Activated CD4-positive, alpha-beta T cell treated with anti-CD3 and anti-CD28 coated beads, Interleukin-2, Interleukin-4, amounts not matched to agents 100 ng/mL and 50 ng/mL, durations not matched to agents 16 hours and 8 hours (primary cell): Measurements from ENCODE around the gene SSH3.

Source experiments
- DNase-seq: peaks from one replicate; pipeline ENCODE4 v3.0.0-alpha.2; 2020; ENCODE audit warnings: low spot score

SSH3 gene

GRCh38 chr11:67293090-67293489 is 10.2 kb upstream of the SSH3 start:
- no peak for DNase-seq

GRCh38 chr11:67295846-67296245 is 7.5 kb upstream of the SSH3 start:
- DNase-seq, result no peak

GRCh38 chr11:67298786-67299185 is 4.5 kb upstream of the SSH3 start:
- DNase-seq, result no peak

GRCh38 chr11:67299471-67300191 is 3.7 kb upstream of the SSH3 start:
- no peak for DNase-seq

GRCh38 chr11:67300256-67300755 is 3.0 kb upstream of the SSH3 start:
- DNase-seq, result no peak

- no peak for DNase-seq
Measured at GRCh38 chr11:67300756-67301312, 2.5 kb upstream of the SSH3 start.

- DNase-seq, result no peak
Measured at GRCh38 chr11:67301313-67301921, 1.9 kb upstream of the SSH3 start.

GRCh38 chr11:67301951-67302516 is 1.3 kb upstream of the SSH3 start:
- no peak for DNase-seq

- no peak for DNase-seq
Measured at GRCh38 chr11:67302571-67303131, 679 bp upstream of the SSH3 start.

GRCh38 chr11:67303835-67304411 is 593 bp downstream of the SSH3 start:
- DNase-seq, result no peak

- no peak for DNase-seq
Measured at GRCh38 chr11:67304511-67305113, 1.3 kb downstream of the SSH3 start.

- DNase-seq, result no peak
Measured at GRCh38 chr11:67306769-67307544, 3.6 kb downstream of the SSH3 start.

- DNase-seq, result no peak
Measured at GRCh38 chr11:67307545-67308001, 4.2 kb downstream of the SSH3 start.

GRCh38 chr11:67308031-67308866 is 4.9 kb downstream of the SSH3 start:
- no peak for DNase-seq

- DNase-seq, result no peak
Measured at GRCh38 chr11:67309166-67309565, 5.8 kb downstream of the SSH3 start.

GRCh38 chr11:67309661-67310061 is 6.3 kb downstream of the SSH3 start:
- DNase-seq, result no peak

GRCh38 chr11:67310246-67311050 is 7.1 kb downstream of the SSH3 start:
- DNase-seq, result no peak

GRCh38 chr11:67311051-67311555 is 7.8 kb downstream of the SSH3 start:
- no peak for DNase-seq

- no peak for DNase-seq
Measured at GRCh38 chr11:67311556-67312082, 8.3 kb downstream of the SSH3 start.
